ENCODE results near the gene ADAM12.

DNA sequence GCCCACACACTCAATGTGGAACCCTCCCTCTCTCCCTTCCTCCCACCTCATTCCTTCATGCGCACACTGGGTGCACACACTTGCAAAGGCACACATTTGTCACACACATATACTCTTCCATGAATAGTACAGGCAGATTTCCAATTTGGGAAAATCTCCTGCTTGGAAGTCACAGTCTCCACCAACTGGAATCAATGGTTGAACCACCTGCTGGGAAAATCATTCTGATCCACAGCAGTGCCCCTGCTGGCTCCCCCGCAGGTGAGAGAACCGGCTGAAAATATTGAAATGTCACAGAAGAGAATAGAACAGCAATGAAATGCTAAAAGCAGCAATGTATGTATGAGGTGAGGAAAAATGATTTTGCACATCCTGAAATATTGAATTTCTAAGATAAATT, 232.7 kb downstream of the ADAM12 start:
- TF ChIP-seq, protein P1, sequence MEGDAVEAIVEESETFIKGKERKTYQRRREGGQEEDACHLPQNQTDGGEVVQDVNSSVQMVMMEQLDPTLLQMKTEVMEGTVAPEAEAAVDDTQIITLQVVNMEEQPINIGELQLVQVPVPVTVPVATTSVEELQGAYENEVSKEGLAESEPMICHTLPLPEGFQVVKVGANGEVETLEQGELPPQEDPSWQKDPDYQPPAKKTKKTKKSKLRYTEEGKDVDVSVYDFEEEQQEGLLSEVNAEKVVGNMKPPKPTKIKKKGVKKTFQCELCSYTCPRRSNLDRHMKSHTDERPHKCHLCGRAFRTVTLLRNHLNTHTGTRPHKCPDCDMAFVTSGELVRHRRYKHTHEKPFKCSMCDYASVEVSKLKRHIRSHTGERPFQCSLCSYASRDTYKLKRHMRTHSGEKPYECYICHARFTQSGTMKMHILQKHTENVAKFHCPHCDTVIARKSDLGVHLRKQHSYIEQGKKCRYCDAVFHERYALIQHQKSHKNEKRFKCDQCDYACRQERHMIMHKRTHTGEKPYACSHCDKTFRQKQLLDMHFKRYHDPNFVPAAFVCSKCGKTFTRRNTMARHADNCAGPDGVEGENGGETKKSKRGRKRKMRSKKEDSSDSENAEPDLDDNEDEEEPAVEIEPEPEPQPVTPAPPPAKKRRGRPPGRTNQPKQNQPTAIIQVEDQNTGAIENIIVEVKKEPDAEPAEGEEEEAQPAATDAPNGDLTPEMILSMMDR (IDR thresholded peaks at IDR 0.05 in 8 of 11, conservative IDR thresholded peaks at IDR 0.05 in 3 of 11): no peak
- no peak for TF ChIP-seq POLR2AphosphoS5 (IDR thresholded peaks at IDR 0.05)
- no peak for TF ChIP-seq POLR2A (IDR thresholded peaks at IDR 0.05)

Data from spleen (tissue), 7 donors.